SK-N-SH treated with all-trans-retinoic acid at 6 μM for 48 hours (cell line): Measurements from ENCODE around the gene CHCHD5.

Source experiments
- ATAC-seq: fragments of 200-7000 bp; cut with Tn5 transposase; 3 replicates; pipeline ENCODE4 v1.9.1; 2020; ENCODE audit warnings: mild to moderate bottlenecking, moderate library complexity
- ARNTL ChIP-seq: fragments of 450-650 bp; formaldehyde crosslinking; IDR thresholded peaks from 2 replicates; pipeline ENCODE4 v1.5.0; 2020; ENCODE audit warnings: low read depth, mild to moderate bottlenecking, moderate library complexity, borderline replicate concordance
- CSDC2 ChIP-seq: fragments of 250-450 bp; sonication (Bioruptor Pico); IDR thresholded peaks from 2 replicates; pipeline ENCODE4 v1.5.0; 2020; ENCODE audit warnings: mild to moderate bottlenecking, moderate library complexity
- ESRRG ChIP-seq: fragments of 250-450 bp; sonication (Bioruptor Pico); IDR thresholded peaks from 2 replicates; pipeline ENCODE4 v1.6.1; 2021; ENCODE audit warnings: mild to moderate bottlenecking
- GLIS3 ChIP-seq: fragments of 250-450 bp; sonication (Bioruptor Pico); IDR thresholded peaks from 2 replicates; pipeline ENCODE4 v1.5.0; 2020; ENCODE audit warnings: mild to moderate bottlenecking, moderate library complexity
- ISL1 ChIP-seq: fragments of 250-450 bp; sonication (Bioruptor Pico); IDR thresholded peaks from 2 replicates; pipeline ENCODE4 v2.1.2; 2022; ENCODE audit warnings: mild to moderate bottlenecking, moderate library complexity
- OSR1 ChIP-seq: fragments of 250-450 bp; sonication (Bioruptor Pico); IDR thresholded peaks from 2 replicates; pipeline ENCODE4 v1.8.0; 2022; ENCODE audit warnings: moderate library complexity, mild to moderate bottlenecking, inconsistent platforms
- PPARA ChIP-seq: fragments of 250-450 bp; sonication (Bioruptor Pico); IDR thresholded peaks from 2 replicates; pipeline ENCODE4 v1.5.0; 2020; ENCODE audit warnings: mild to moderate bottlenecking, borderline replicate concordance
- RARB ChIP-seq: fragments of 250-450 bp; sonication (Bioruptor Pico); IDR thresholded peaks from 2 replicates; pipeline ENCODE4 v1.8.0; 2021; ENCODE audit warnings: mild to moderate bottlenecking, moderate library complexity
- SNAI2 ChIP-seq: fragments of 250-450 bp; sonication (Bioruptor Pico); IDR thresholded peaks from 2 replicates; pipeline ENCODE4 v1.5.0; 2020; ENCODE audit warnings: mild to moderate bottlenecking, moderate library complexity
- TCF4 ChIP-seq: fragments of 250-450 bp; sonication (Bioruptor Pico); IDR thresholded peaks from 2 replicates; pipeline ENCODE4 v1.8.0; 2021; ENCODE audit warnings: mild to moderate bottlenecking, moderate library complexity, borderline replicate concordance
- ZC3H10 ChIP-seq: fragments of 250-450 bp; sonication (Bioruptor Pico); IDR thresholded peaks from 2 replicates; pipeline ENCODE4 v1.5.1; 2021; ENCODE audit warnings: mild to moderate bottlenecking, moderate library complexity
- ZFP3 ChIP-seq: fragments of 250-450 bp; sonication (Bioruptor Pico); IDR thresholded peaks from 2 replicates; pipeline ENCODE4 v1.5.0; 2020; ENCODE audit warnings: mild to moderate bottlenecking, moderate library complexity
- ZFP30 ChIP-seq: fragments of 450-650 bp; formaldehyde crosslinking; IDR thresholded peaks from 2 replicates; pipeline ENCODE4 v1.5.0; 2022; ENCODE audit warnings: mild to moderate bottlenecking, moderate library complexity
- ZNF565 ChIP-seq: fragments of 450-650 bp; formaldehyde crosslinking; conservative IDR thresholded peaks from 2 replicates; pipeline ENCODE4 v1.5.0; 2020; ENCODE audit warnings: low read depth, mild to moderate bottlenecking, moderate library complexity
- TF ChIP-seq, protein P1 (sequence below): fragments of 250-450 bp; sonication (Bioruptor Pico); IDR thresholded peaks from 2 replicates; pipeline ENCODE4 v1.8.0; 2020; ENCODE audit warnings: mild to moderate bottlenecking, moderate library complexity, borderline replicate concordance
- TF ChIP-seq, protein P2 (sequence below): fragments of 250-450 bp; sonication (Bioruptor Pico); IDR thresholded peaks from 2 replicates; pipeline ENCODE4 v1.5.1; 2021; ENCODE audit warnings: mild to moderate bottlenecking, moderate library complexity
- TF ChIP-seq, protein P3 (sequence below): fragments of 250-450 bp; sonication (Bioruptor Pico); IDR thresholded peaks from 2 replicates; pipeline ENCODE4 v1.5.0; 2020; ENCODE audit warnings: mild to moderate bottlenecking, moderate library complexity
- TF ChIP-seq, protein P4 (sequence below): fragments of 250-450 bp; sonication (Bioruptor Pico); IDR thresholded peaks from 2 replicates; pipeline ENCODE4 v1.8.0; 2021; ENCODE audit warnings: low read depth, mild to moderate bottlenecking, moderate library complexity, borderline replicate concordance
- TF ChIP-seq, protein P5 (sequence below): fragments of 250-450 bp; sonication (Bioruptor Pico); IDR thresholded peaks from 2 replicates; pipeline ENCODE4 v1.5.1; 2020; ENCODE audit warnings: low read depth, mild to moderate bottlenecking, moderate library complexity

CHCHD5 gene

DNA sequence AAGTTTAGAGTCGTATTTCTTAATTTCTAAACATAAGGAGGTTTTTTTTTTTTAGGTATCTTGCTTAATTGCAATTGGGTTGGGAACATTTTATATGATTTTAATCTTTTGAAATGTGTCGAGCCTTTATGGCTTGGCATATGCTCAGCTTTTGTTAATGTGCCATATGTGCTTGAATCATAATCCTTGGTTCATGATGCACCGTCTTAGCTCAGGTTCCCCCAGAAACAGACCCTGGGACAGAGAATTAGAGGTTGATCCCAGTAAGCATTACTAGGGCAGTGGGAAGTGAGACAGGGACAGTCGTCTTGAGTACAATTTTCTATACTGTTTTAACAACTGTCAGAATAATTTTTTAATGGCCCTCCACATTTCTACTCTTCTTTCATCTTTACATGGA, 9.3 kb downstream of the CHCHD5 start:
- TF ChIP-seq ZFP3 (CRISPR knock-in tag) = no peak
- TF ChIP-seq, protein P1, sequence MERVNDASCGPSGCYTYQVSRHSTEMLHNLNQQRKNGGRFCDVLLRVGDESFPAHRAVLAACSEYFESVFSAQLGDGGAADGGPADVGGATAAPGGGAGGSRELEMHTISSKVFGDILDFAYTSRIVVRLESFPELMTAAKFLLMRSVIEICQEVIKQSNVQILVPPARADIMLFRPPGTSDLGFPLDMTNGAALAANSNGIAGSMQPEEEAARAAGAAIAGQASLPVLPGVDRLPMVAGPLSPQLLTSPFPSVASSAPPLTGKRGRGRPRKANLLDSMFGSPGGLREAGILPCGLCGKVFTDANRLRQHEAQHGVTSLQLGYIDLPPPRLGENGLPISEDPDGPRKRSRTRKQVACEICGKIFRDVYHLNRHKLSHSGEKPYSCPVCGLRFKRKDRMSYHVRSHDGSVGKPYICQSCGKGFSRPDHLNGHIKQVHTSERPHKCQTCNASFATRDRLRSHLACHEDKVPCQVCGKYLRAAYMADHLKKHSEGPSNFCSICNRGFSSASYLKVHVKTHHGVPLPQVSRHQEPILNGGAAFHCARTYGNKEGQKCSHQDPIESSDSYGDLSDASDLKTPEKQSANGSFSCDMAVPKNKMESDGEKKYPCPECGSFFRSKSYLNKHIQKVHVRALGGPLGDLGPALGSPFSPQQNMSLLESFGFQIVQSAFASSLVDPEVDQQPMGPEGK (CRISPR knock-in tag) = no peak
- no peak for ATAC-seq

DNA sequence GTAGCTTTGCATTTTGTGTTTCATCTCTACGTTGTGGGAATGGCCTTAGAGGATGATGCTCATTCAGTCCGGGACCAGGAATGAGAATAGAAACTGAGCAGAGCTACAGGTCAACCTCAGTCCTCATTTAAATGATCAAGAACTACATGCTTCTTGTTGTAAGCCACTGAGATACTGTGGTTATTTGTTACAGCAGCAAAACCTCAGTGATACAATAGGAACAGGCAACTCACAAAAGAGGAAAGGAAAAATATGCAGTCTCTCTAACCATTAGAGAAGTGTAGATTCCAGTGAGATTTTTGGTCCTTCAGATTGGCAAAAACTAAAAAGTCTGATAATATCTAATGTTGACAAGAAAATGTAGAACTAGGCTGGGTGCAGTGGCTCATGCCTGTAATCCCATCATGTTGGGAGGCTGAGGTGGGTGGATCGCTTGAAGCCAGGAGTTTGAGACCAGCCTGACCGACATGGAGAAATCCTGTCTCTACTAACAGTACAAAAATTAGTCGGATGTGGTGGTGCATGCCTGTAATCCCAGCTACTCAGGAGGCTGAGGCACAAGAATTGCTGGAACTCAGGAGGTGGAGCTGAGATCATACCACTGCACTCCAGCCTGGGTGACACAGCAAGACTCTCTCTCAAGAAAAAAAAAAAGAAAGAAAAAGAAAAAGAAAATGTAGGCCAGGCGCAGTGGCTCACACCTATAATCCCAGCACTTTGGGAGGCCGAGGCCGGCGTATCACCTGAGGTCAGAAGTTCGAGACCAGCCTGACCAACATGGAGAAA, 13.3 kb downstream of the CHCHD5 start:
- ATAC-seq = no peak
- TF ChIP-seq SNAI2 (CRISPR knock-in tag) (no peak), RARB (no peak), ZFP30 (no peak), ZNF565 (CRISPR knock-in tag) (no peak), CSDC2 (CRISPR knock-in tag) (no peak), TCF4 (CRISPR knock-in tag) (no peak), PPARA (CRISPR knock-in tag) (no peak), ISL1 (CRISPR knock-in tag) (no peak), ZC3H10 (CRISPR knock-in tag) (no peak), ZFP3 (CRISPR knock-in tag) (no peak)
- TF ChIP-seq, protein P2, sequence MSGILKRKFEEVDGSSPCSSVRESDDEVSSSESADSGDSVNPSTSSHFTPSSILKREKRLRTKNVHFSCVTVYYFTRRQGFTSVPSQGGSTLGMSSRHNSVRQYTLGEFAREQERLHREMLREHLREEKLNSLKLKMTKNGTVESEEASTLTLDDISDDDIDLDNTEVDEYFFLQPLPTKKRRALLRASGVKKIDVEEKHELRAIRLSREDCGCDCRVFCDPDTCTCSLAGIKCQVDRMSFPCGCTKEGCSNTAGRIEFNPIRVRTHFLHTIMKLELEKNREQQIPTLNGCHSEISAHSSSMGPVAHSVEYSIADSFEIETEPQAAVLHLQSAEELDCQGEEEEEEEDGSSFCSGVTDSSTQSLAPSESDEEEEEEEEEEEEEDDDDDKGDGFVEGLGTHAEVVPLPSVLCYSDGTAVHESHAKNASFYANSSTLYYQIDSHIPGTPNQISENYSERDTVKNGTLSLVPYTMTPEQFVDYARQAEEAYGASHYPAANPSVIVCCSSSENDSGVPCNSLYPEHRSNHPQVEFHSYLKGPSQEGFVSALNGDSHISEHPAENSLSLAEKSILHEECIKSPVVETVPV = no peak
- TF ChIP-seq, protein P3, sequence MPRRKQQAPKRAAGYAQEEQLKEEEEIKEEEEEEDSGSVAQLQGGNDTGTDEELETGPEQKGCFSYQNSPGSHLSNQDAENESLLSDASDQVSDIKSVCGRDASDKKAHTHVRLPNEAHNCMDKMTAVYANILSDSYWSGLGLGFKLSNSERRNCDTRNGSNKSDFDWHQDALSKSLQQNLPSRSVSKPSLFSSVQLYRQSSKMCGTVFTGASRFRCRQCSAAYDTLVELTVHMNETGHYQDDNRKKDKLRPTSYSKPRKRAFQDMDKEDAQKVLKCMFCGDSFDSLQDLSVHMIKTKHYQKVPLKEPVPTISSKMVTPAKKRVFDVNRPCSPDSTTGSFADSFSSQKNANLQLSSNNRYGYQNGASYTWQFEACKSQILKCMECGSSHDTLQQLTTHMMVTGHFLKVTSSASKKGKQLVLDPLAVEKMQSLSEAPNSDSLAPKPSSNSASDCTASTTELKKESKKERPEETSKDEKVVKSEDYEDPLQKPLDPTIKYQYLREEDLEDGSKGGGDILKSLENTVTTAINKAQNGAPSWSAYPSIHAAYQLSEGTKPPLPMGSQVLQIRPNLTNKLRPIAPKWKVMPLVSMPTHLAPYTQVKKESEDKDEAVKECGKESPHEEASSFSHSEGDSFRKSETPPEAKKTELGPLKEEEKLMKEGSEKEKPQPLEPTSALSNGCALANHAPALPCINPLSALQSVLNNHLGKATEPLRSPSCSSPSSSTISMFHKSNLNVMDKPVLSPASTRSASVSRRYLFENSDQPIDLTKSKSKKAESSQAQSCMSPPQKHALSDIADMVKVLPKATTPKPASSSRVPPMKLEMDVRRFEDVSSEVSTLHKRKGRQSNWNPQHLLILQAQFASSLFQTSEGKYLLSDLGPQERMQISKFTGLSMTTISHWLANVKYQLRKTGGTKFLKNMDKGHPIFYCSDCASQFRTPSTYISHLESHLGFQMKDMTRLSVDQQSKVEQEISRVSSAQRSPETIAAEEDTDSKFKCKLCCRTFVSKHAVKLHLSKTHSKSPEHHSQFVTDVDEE = no peak

DNA sequence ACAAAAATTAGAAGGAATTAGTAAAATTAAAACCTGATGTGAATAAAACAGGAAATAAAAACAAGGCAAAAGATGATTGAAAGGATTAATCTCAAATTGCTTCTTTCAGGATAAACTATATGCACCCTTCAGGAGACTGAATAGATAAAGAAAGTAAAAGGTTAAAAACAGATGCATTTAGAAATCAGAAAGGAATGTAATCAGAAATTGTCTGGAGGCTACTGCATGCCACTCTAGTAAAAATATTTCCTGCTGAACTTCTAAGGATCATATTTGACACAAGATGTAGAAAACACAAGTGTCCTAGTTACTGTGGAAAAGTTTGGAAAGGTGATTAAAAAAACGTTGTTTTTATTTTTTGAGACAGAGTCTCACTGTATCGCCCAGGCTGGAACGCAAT, 16.2 kb downstream of the CHCHD5 start:
- ATAC-seq = peak; percentile 63
- no peak for TF ChIP-seq ZFP30
- TF ChIP-seq, protein P2 = no peak
- TF ChIP-seq, protein P4, sequence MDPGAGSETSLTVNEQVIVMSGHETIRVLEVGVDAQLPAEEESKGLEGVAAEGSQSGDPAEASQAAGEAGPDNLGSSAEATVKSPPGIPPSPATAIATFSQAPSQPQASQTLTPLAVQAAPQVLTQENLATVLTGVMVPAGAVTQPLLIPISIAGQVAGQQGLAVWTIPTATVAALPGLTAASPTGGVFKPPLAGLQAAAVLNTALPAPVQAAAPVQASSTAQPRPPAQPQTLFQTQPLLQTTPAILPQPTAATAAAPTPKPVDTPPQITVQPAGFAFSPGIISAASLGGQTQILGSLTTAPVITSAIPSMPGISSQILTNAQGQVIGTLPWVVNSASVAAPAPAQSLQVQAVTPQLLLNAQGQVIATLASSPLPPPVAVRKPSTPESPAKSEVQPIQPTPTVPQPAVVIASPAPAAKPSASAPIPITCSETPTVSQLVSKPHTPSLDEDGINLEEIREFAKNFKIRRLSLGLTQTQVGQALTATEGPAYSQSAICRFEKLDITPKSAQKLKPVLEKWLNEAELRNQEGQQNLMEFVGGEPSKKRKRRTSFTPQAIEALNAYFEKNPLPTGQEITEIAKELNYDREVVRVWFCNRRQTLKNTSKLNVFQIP (CRISPR knock-in tag) = no peak
- no peak for TF ChIP-seq OSR1 (CRISPR knock-in tag)
- TF ChIP-seq, protein P5, sequence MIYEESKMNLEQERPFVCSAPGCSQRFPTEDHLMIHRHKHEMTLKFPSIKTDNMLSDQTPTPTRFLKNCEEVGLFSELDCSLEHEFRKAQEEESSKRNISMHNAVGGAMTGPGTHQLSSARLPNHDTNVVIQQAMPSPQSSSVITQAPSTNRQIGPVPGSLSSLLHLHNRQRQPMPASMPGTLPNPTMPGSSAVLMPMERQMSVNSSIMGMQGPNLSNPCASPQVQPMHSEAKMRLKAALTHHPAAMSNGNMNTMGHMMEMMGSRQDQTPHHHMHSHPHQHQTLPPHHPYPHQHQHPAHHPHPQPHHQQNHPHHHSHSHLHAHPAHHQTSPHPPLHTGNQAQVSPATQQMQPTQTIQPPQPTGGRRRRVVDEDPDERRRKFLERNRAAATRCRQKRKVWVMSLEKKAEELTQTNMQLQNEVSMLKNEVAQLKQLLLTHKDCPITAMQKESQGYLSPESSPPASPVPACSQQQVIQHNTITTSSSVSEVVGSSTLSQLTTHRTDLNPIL (CRISPR knock-in tag) = no peak
- TF ChIP-seq, protein P1 (CRISPR knock-in tag) = no peak
- TF ChIP-seq ARNTL (CRISPR knock-in tag) = no peak
- TF ChIP-seq RARB = no peak
- no peak for TF ChIP-seq CSDC2 (CRISPR knock-in tag)
- TF ChIP-seq ISL1 (CRISPR knock-in tag) = no peak
- TF ChIP-seq ESRRG (CRISPR knock-in tag) = no peak
- TF ChIP-seq GLIS3 (CRISPR knock-in tag) = no peak
- TF ChIP-seq ZC3H10 (CRISPR knock-in tag) = no peak
